KMS-11 (cell line): ENCODE data around the gene WNT8A.

ENCODE experiments used
- H2AFZ ChIP-seq: fragments of 200-600 bp; sonication (generic); 2 replicates; pipeline ENCODE4 v1.6.1; 2016; ENCODE audit warnings: antibody characterized with exemption, mixed run types, low read depth
- H3K27ac ChIP-seq: fragments of 200-600 bp; sonication (generic); 2 replicates; pipeline ENCODE4 v1.6.1; 2016; ENCODE audit warnings: mild to moderate bottlenecking, mixed run types
- H3K27me3 ChIP-seq: fragments of 200-600 bp; sonication (generic); 2 replicates; pipeline ENCODE4 v1.6.1; 2017; ENCODE audit warnings: mild to moderate bottlenecking, low read depth, mixed run types, moderate library complexity; ENCODE audit not compliant: insufficient read depth
- H3K36me3 ChIP-seq: fragments of 200-600 bp; sonication (generic); 2 replicates; pipeline ENCODE4 v1.6.1; 2017; ENCODE audit warnings: mild to moderate bottlenecking, mixed run types; ENCODE audit not compliant: insufficient read depth
- H3K4me1 ChIP-seq: fragments of 200-600 bp; sonication (generic); 2 replicates; pipeline ENCODE4 v1.6.1; 2016; ENCODE audit warnings: mild to moderate bottlenecking, low read depth, mixed run types; ENCODE audit not compliant: poor library complexity, severe bottlenecking
- H3K4me2 ChIP-seq: fragments of 200-600 bp; sonication (generic); 2 replicates; pipeline ENCODE4 v1.7.0; 2016; ENCODE audit warnings: mild to moderate bottlenecking, mixed run types
- H3K4me3 ChIP-seq: fragments of 200-600 bp; sonication (generic); IDR thresholded peaks from 2 replicates; pipeline ENCODE4 v1.6.1; 2017; ENCODE audit warnings: low read depth, low read length, mixed read lengths; ENCODE audit not compliant: insufficient read depth
- H3K79me2 ChIP-seq: fragments of 200-600 bp; sonication (generic); 2 replicates; pipeline ENCODE4 v1.6.1; 2016; ENCODE audit warnings: low read depth, mixed run types; ENCODE audit not compliant: insufficient read depth
- H3K9ac ChIP-seq: fragments of 200-600 bp; sonication (generic); 2 replicates; pipeline ENCODE4 v1.6.1; 2016; ENCODE audit warnings: mild to moderate bottlenecking, mixed run types
- H4K20me1 ChIP-seq: fragments of 200-600 bp; sonication (generic); 2 replicates; pipeline ENCODE4 v1.6.1; 2016; ENCODE audit warnings: mild to moderate bottlenecking, mixed run types; ENCODE audit not compliant: insufficient read depth
- CTCF ChIP-seq: fragments of 200-600 bp; sonication (generic); conservative IDR thresholded peaks from 2 replicates; pipeline ENCODE4 v1.6.1; 2017; ENCODE audit warnings: low read depth, mild to moderate bottlenecking, antibody characterized with exemption, low read length, moderate library complexity, mixed read lengths

Gene WNT8A

GRCh38 chr5:138054206-138054605 is 29.6 kb upstream of the WNT8A start:
- no peaks in the 10 kb centered on the region for H3K36me3 ChIP-seq
- H3K9ac ChIP-seq = no peak overlapping the region
- no peak overlapping the region for H2AFZ ChIP-seq
- H3K4me3 ChIP-seq = no peak overlapping the region
- H3K27me3 ChIP-seq = no peaks in the 10 kb centered on the region
- H3K4me2 ChIP-seq = no peak overlapping the region
- no peaks in the 10 kb centered on the region for H3K4me1 ChIP-seq
- H3K79me2 ChIP-seq = no peaks in the 10 kb centered on the region
- H4K20me1 ChIP-seq = no peaks in the 10 kb centered on the region
- TF ChIP-seq CTCF = no peak
- no peak overlapping the region for H3K27ac ChIP-seq

- no peaks in the 10 kb centered on the region for H3K79me2 ChIP-seq
- no peak overlapping the region for H3K27ac ChIP-seq
- H3K36me3 ChIP-seq = no peaks in the 10 kb centered on the region
- TF ChIP-seq CTCF = no peak
- no peaks in the 10 kb centered on the region for H3K4me1 ChIP-seq
- no peak overlapping the region for H3K9ac ChIP-seq
- no peaks in the 10 kb centered on the region for H3K27me3 ChIP-seq
- no peak overlapping the region for H3K4me3 ChIP-seq
- H4K20me1 ChIP-seq = no peaks in the 10 kb centered on the region
- no peak overlapping the region for H3K4me2 ChIP-seq
- H2AFZ ChIP-seq = no peak overlapping the region
These were observed 28.8 kb upstream of the WNT8A start for GRCh38 chr5:138054847-138055558.

GRCh38 chr5:138064526-138064925 is 19.3 kb upstream of the WNT8A start:
- Histone ChIP-seq H2AFZ (no peak overlapping the region), H3K36me3 (no peaks in the 10 kb centered on the region), H3K4me2 (no peak overlapping the region), H3K9ac (no peak overlapping the region), H3K4me1 (no peaks in the 10 kb centered on the region), H3K27ac (no peak overlapping the region), H3K79me2 (no peaks in the 10 kb centered on the region), H3K27me3 (no peaks in the 10 kb centered on the region), H4K20me1 (no peaks in the 10 kb centered on the region), H3K4me3 (no peak overlapping the region)
- no peak for TF ChIP-seq CTCF

GRCh38 chr5:138065102-138065501 is 18.7 kb upstream of the WNT8A start:
- Histone ChIP-seq H2AFZ (no peak overlapping the region), H4K20me1 (no peaks in the 10 kb centered on the region), H3K27ac (no peak overlapping the region), H3K27me3 (no peaks in the 10 kb centered on the region), H3K9ac (no peak overlapping the region), H3K36me3 (no peaks in the 10 kb centered on the region), H3K4me1 (no peaks in the 10 kb centered on the region), H3K4me3 (no peak overlapping the region), H3K79me2 (no peaks in the 10 kb centered on the region), H3K4me2 (no peak overlapping the region)
- TF ChIP-seq CTCF = peak; percentile 40; the same call in 1 of the 2 replicates
